Activated gamma-delta T cell treated with Interleukin-2 at 50 U/mL for 16 hours (primary cell): Measurements from ENCODE around the gene COX7C.

ENCODE experiments used
- DNase-seq: peaks from one replicate; pipeline ENCODE4 v3.0.0-alpha.2; 2020

The COX7C gene

DNA sequence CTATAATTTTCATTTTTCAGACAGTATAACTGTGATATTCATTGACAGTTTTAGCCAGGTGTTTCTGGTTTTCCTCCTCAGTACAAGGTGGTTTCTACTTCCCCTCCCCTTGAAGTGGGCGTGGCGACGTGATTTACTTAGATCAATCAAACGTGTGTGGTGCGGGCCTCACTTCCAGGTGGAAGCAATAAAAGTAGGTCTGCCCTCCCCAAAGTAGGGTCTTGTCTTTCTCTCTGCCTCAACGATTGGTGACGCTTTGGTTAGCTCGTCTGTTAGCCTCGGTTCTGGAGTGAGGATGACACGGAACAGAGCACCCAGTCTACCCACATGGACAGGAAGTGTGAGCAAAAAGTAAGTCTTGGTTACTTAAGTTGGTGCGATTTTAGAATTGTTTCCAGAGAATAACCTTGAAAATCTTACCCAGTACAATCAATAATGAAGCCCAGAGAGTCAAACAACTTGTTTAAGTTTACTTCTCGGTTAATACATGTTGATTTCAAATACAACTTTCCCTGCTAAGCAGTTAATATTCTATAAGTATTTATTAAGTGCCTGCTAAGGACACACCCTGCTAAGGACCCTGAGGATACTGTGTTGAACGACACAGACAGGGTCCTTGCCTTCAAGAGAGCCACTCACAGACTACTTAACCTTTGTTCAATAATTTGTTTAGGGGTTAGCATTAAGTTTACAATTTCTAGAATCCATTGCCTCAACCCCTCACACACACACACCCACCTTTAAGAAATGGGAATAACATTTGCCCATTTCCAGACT lies 48.4 kb downstream of the COX7C start:
- DNase-seq: peak; percentile 5

DNA sequence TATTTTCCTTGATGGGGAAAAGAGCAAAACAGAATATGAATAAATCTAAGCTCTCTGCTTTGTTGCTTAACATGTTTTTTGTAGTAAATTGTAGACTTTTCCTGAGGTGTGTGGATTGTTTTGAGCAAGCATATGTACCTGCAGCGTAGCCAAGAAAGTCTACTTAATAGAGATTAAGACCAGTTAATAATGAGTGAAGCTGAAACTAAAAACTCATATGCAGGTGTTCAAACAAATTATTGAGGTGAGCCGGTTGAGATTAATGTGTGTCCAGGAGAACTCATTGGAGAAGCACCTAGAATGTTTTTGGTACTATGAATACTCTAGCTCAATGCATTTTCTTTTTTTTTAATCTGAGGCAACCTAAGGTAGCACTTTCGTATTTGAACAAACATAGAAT lies 49.2 kb downstream of the COX7C start:
- DNase-seq: no peak
